Measurements from ENCODE around the gene ANKRD13A. TPM values are rescaled to one million over a fixed set of nuclear protein-coding genes. Genes with fewer than 3 reads are reported as not detected.

ANKRD13A gene
- total and polyA plus RNA-seq, 11 donors, result 8.4 to 80.6 (median 24.4) TPM

GRCh38 chr12:109962398-109962797, 36.8 kb upstream of the ANKRD13A start:
- peak overlapping the region in 6 of 12 donors; percentile 1 to 71 (median 27) for H3K27ac ChIP-seq
- TF ChIP-seq CTCF (IDR thresholded peaks at IDR 0.05) (no peak), POLR2A (IDR thresholded peaks at IDR 0.05) (no peak)
- H3K27me3 ChIP-seq, result no peaks in the 10 kb centered on the region
- H3K4me1 ChIP-seq, result peaks cover 0 to 28% (median 8%) of the 10 kb centered on the region in 12 donors
- intact Hi-C loops (cut with DNase I), result loop anchor here in 1 of 10 donors (5.0 kb wide), 1 partner anchor 35 kb away; the partner anchor contains the start of genes ANKRD13A and GIT2
- H3K9me3 ChIP-seq, result no peaks in the 10 kb centered on the region
- WGBS, 4 donors, result 63 to 72% (median 68%) methylated on average over 3 of the region's 3 CpGs
- peaks cover 0 to 98% (median 91%) of the 10 kb centered on the region in 9 donors for H3K36me3 ChIP-seq
- ATAC-seq, result peak in 1 of 4 donors; percentile 16
- H3K4me3 ChIP-seq, result no peak overlapping the region
- DNase-seq, result no peak

- Histone ChIP-seq H3K4me3 (no peak overlapping the region), H3K4me1 (peaks cover 0 to 28% (median 8%) of the 10 kb centered on the region in 12 donors), H3K36me3 (peaks cover 0 to 98% (median 91%) of the 10 kb centered on the region in 9 donors), H3K27me3 (no peaks in the 10 kb centered on the region), H3K27ac (peak overlapping the region in 5 of 12 donors; percentile 5 to 48 (median 27)), H3K9me3 (no peaks in the 10 kb centered on the region)
- TF ChIP-seq POLR2A (IDR thresholded peaks at IDR 0.05), result no peak
- no peak for TF ChIP-seq CTCF (IDR thresholded peaks at IDR 0.05)
- DNase-seq, result no peak
- WGBS, 4 donors, result 90 to 96% (median 92%) methylated on average over 1 of the region's 1 CpG
- no peak for ATAC-seq
- intact Hi-C loops (cut with DNase I), result loop anchor here in 1 of 10 donors (5.0 kb wide), 1 partner anchor 34 kb away; the partner anchor contains the start of genes ANKRD13A and GIT2
Observed at GRCh38 chr12:109963330-109963729, 35.9 kb upstream of the ANKRD13A start.

- 44 to 51% (median 49%) methylated on average over 4 of the region's 4 CpGs for WGBS, 4 donors
- Histone ChIP-seq H3K27ac (peak overlapping the region in 5 of 12 donors; percentile 5 to 48 (median 27)), H3K36me3 (peaks cover 0 to 98% (median 91%) of the 10 kb centered on the region in 9 donors), H3K9me3 (no peaks in the 10 kb centered on the region), H3K4me3 (no peak overlapping the region), H3K4me1 (peaks cover 0 to 28% (median 8%) of the 10 kb centered on the region in 12 donors), H3K27me3 (no peaks in the 10 kb centered on the region)
- intact Hi-C loops (cut with DNase I), result loop anchor here in 1 of 10 donors (5.0 kb wide), 1 partner anchor 33 kb away; the partner anchor contains the start of genes ANKRD13A and GIT2
- peak in 1 of 5 donors; percentile 34 for DNase-seq
- ATAC-seq, result peak; percentile 50 to 84 (median 71)
- no peak for TF ChIP-seq CTCF (IDR thresholded peaks at IDR 0.05)
- TF ChIP-seq POLR2A (IDR thresholded peaks at IDR 0.05), result no peak
Observed at GRCh38 chr12:109963743-109964429, 35.3 kb upstream of the ANKRD13A start.

GRCh38 chr12:109966546-109966945, 32.7 kb upstream of the ANKRD13A start:
- no peaks in the 10 kb centered on the region for H3K27me3 ChIP-seq
- DNase-seq, result no peak
- no peak for ATAC-seq
- H3K4me1 ChIP-seq, result peaks cover 0 to 28% (median 8%) of the 10 kb centered on the region in 12 donors
- H3K4me3 ChIP-seq, result no peak overlapping the region
- H3K9me3 ChIP-seq, result no peaks in the 10 kb centered on the region
- intact Hi-C loops (cut with DNase I), result no loop called here
- no peak overlapping the region for H3K27ac ChIP-seq
- no peak for TF ChIP-seq POLR2A (IDR thresholded peaks at IDR 0.05)
- 92 to 97% (median 94%) methylated on average over 4 of the region's 4 CpGs for WGBS, 4 donors
- H3K36me3 ChIP-seq, result peaks cover 0 to 98% (median 90%) of the 10 kb centered on the region in 9 donors
